Spleen (tissue), 7 donors: ENCODE measurements around the gene CIITA.

Experiments
- CTCF ChIP-seq, 11 experiments: fragments of 200-600 bp in 7 of 11; fragments of 450-650 bp in 4 of 11; sonication (generic) in 4 of 11; IDR thresholded peaks in 8 of 11; conservative IDR thresholded peaks in 3 of 11; 1 replicate in 7 of 11; 2 replicates in 4 of 11; pipeline versions ENCODE4 v1.4.0 to v1.8.0; 2016 to 2021; ENCODE audit warnings: antibody characterized with exemption in 11 of 11, inconsistent platforms in 4 of 11, mild to moderate bottlenecking in 1 of 11
- POLR2A ChIP-seq, 3 donors: fragments of 450-650 bp; IDR thresholded peaks; one replicate each; pipeline ENCODE4 v1.5.1; 2017; ENCODE audit warnings: antibody characterized with exemption in 3 of 3, mild to moderate bottlenecking in 1 of 3
- POLR2AphosphoS5 ChIP-seq, 3 donors: sonication (generic); formaldehyde crosslinking; IDR thresholded peaks; one replicate each; pipeline ENCODE4 v1.5.1; 2017; ENCODE audit warnings: antibody characterized with exemption in 3 of 3
- donor health status: DM: no; HTN: no; CAD: no; lungs with moderate emphysema.
- donor health status: DM: no; HTN: no; CAD: no.
- donor health status: DM: no; HTN: no; CAD: no.

- TF ChIP-seq CTCF (IDR thresholded peaks at IDR 0.05 in 8 of 11, conservative IDR thresholded peaks at IDR 0.05 in 3 of 11) (no peak), POLR2AphosphoS5 (IDR thresholded peaks at IDR 0.05) (no peak), POLR2A (IDR thresholded peaks at IDR 0.05) (no peak)
Observed at GRCh38 chr16:10839279-10839666, 37.7 kb upstream of the CIITA start.
